Keratinocyte (primary cell): ENCODE results near the gene TRIM52. TPM values are rescaled to one million over a fixed set of nuclear protein-coding genes. Genes with fewer than 3 reads are reported as not detected.
A peak's percentile ranks its signal among the peaks of the same experiment; 100 is the strongest.

Experiments
- DNase-seq: peaks from one replicate; pipeline ENCODE4 v3.0.0-alpha.2; 2011; ENCODE audit warnings: low read depth, missing footprints, low spot score
- FAIRE-seq: peaks from 2 replicates; lab custom pipeline; 2011; peaks lifted over from hg19 to GRCh38; lab: Jason Lieb, UNC
- H2AFZ ChIP-seq: 2 replicates; pipeline ENCODE4 v1.6.0; 2012; ENCODE audit warnings: low read length, control low read depth, inconsistent platforms; ENCODE audit not compliant: control insufficient read depth
- H3K27ac ChIP-seq: 2 replicates; pipeline ENCODE4 v1.5.1; 2011; ENCODE audit warnings: low read length; ENCODE audit not compliant: control insufficient read depth, insufficient read depth
- H3K27me3 ChIP-seq: 3 replicates; pipeline ENCODE4 v1.6.0; 2011; ENCODE audit warnings: low read length; ENCODE audit not compliant: control insufficient read depth, insufficient read depth; ENCODE audit errors: extremely low read depth
- H3K36me3 ChIP-seq, 2 experiments: 2 replicates in 1 of 2; 3 replicates in 1 of 2; pipeline ENCODE4 v1.5.1; 2011; ENCODE audit warnings: low read length in 2 of 2, mild to moderate bottlenecking in 1 of 2; ENCODE audit not compliant: control insufficient read depth in 2 of 2, insufficient read depth in 2 of 2; ENCODE audit errors: extremely low read depth in 1 of 2
- H3K4me1 ChIP-seq: 3 replicates; pipeline ENCODE4 v1.5.1; 2011; ENCODE audit warnings: low read length; ENCODE audit not compliant: control insufficient read depth, insufficient read depth; ENCODE audit errors: extremely low read depth
- H3K4me2 ChIP-seq: 3 replicates; pipeline ENCODE4 v1.6.0; 2011; ENCODE audit warnings: low read depth, low read length; ENCODE audit not compliant: control insufficient read depth, insufficient read depth; ENCODE audit errors: extremely low read depth
- H3K4me3 ChIP-seq, 3 experiments: fragments of 200-600 bp in 1 of 3; sonication (generic) in 1 of 3; 2 replicates in 2 of 3; 3 replicates in 1 of 3; pipeline ENCODE4 v1.5.1; 2011 to 2016; ENCODE audit warnings: low read length in 3 of 3, mild to moderate bottlenecking in 3 of 3, control low read depth in 2 of 3, inconsistent platforms in 1 of 3, low read depth in 1 of 3, mixed read lengths in 1 of 3, mixed run types in 1 of 3, moderate library complexity in 1 of 3; ENCODE audit not compliant: control insufficient read depth in 2 of 3, insufficient read depth in 2 of 3; ENCODE audit errors: extremely low read depth in 1 of 3
- H3K79me2 ChIP-seq: 2 replicates; pipeline ENCODE4 v1.6.0; 2012; ENCODE audit warnings: low read length; ENCODE audit not compliant: control insufficient read depth, insufficient read depth
- H3K9ac ChIP-seq: 3 replicates; pipeline ENCODE4 v1.6.0; 2011; ENCODE audit warnings: low read length; ENCODE audit not compliant: control insufficient read depth, insufficient read depth; ENCODE audit errors: extremely low read depth
- H3K9me1 ChIP-seq: 3 replicates; pipeline ENCODE4 v1.6.0; 2011; ENCODE audit warnings: low read length; ENCODE audit not compliant: control insufficient read depth, insufficient read depth; ENCODE audit errors: extremely low read depth
- H3K9me3 ChIP-seq: 2 replicates; pipeline ENCODE4 v1.5.1; 2012; ENCODE audit warnings: low read depth, low read length; ENCODE audit not compliant: control insufficient read depth
- H4K20me1 ChIP-seq: 3 replicates; pipeline ENCODE4 v1.6.0; 2011; ENCODE audit warnings: low read length; ENCODE audit not compliant: control insufficient read depth, insufficient read depth; ENCODE audit errors: extremely low read depth
- EZH2 ChIP-seq: IDR thresholded peaks from one replicate; pipeline ENCODE4 v1.6.1; 2012; ENCODE audit warnings: inconsistent platforms, mild to moderate bottlenecking, low read length, moderate library complexity
- dilution Hi-C: fragments of 300-500 bp; cut with MboI; formaldehyde crosslinking; loops from one replicate; pipeline ENCODE4 v1.7.0; 2020; ENCODE audit warnings: low sequenced_read_pairs; ENCODE audit not compliant: extremely low pct_ligation_motif_present
- polyA plus RNA-seq, 5 experiments: library from polyadenylated mRNA; depleted of rRNA in 3 of 5; stranded (reverse) in 3 of 5; stranded (forward) in 1 of 5; unstranded in 1 of 5; fragments of >200 nt; gene quantifications; 1 replicate in 1 of 5; 2 replicates in 3 of 5; 3 replicates in 1 of 5; pipeline versions ENCODE4 v1.2.1 to v1.2.3, GENCODE V29; 2011 to 2012; ENCODE audit warnings: missing spikeins in 2 of 5, low read depth in 1 of 5, low replicate concordance in 1 of 5
- TF ChIP-seq, protein P1 (sequence below), 3 experiments: IDR thresholded peaks in 1 of 3; conservative IDR thresholded peaks in 1 of 3; optimal IDR thresholded peaks in 1 of 3; 2 replicates in 2 of 3; 3 replicates in 1 of 3; pipeline versions ENCODE3 to v1.5.1; 2011; ENCODE audit warnings: low read length in 3 of 3, mild to moderate bottlenecking in 3 of 3, moderate library complexity in 2 of 3, control low read depth in 1 of 3, inconsistent platforms in 1 of 3; ENCODE audit not compliant: insufficient read depth in 2 of 3; ENCODE audit errors: extremely low read depth in 1 of 3

Gene TRIM52
- polyA plus RNA-seq, 1 donor (not counting 4 experiments of a cell fraction or from before 2014, with no cell fraction given): 7.5 TPM

GRCh38 chr5:181207960-181208253 lies 53.0 kb downstream of the TRIM52 start:
- no peak overlapping the region for H3K4me2 ChIP-seq

GRCh38 chr5:181207214-181207959 lies 53.6 kb downstream of the TRIM52 start:
- TF ChIP-seq, protein P1, sequence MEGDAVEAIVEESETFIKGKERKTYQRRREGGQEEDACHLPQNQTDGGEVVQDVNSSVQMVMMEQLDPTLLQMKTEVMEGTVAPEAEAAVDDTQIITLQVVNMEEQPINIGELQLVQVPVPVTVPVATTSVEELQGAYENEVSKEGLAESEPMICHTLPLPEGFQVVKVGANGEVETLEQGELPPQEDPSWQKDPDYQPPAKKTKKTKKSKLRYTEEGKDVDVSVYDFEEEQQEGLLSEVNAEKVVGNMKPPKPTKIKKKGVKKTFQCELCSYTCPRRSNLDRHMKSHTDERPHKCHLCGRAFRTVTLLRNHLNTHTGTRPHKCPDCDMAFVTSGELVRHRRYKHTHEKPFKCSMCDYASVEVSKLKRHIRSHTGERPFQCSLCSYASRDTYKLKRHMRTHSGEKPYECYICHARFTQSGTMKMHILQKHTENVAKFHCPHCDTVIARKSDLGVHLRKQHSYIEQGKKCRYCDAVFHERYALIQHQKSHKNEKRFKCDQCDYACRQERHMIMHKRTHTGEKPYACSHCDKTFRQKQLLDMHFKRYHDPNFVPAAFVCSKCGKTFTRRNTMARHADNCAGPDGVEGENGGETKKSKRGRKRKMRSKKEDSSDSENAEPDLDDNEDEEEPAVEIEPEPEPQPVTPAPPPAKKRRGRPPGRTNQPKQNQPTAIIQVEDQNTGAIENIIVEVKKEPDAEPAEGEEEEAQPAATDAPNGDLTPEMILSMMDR (optimal IDR thresholded peaks at IDR 0.05 in 1 of 3, IDR thresholded peaks at IDR 0.05 in 1 of 3, conservative IDR thresholded peaks at IDR 0.05 in 1 of 3; ENCODE audit: extremely low read depth in 1 of 3, insufficient read depth in 2 of 3, low read length in 3 of 3): no peak
- TF ChIP-seq EZH2: no peak
- H3K4me3 ChIP-seq: peak overlapping the region; percentile 40 to 67 (median 59)
- no peaks in the 10 kb centered on the region for H4K20me1 ChIP-seq
- peak overlapping the region; percentile 74 for H3K9ac ChIP-seq
- no peaks in the 10 kb centered on the region for H3K9me3 ChIP-seq
- peaks cover 4% of the 10 kb centered on the region for H3K79me2 ChIP-seq
- H3K27me3 ChIP-seq: no peaks in the 10 kb centered on the region
- peak overlapping the region; percentile 83 for H3K4me2 ChIP-seq
- FAIRE-seq: no peak
- H3K9me1 ChIP-seq: no peaks in the 10 kb centered on the region
- DNase-seq: peak; percentile 76
- H3K4me1 ChIP-seq: peaks cover 19% of the 10 kb centered on the region
- dilution Hi-C loops: no loop called here
- H3K27ac ChIP-seq: peak overlapping the region; percentile 72
- no peaks in the 10 kb centered on the region for H3K36me3 ChIP-seq
- H2AFZ ChIP-seq: peak overlapping the region; percentile 76

More at GRCh38 chr5:181207960-181208253, 53.0 kb downstream of the TRIM52 start:
- H3K9me1 ChIP-seq: no peaks in the 10 kb centered on the region
- no peak overlapping the region for H3K27ac ChIP-seq
- H3K4me1 ChIP-seq: peaks cover 17% of the 10 kb centered on the region
- peaks cover 4% of the 10 kb centered on the region for H3K79me2 ChIP-seq
- no peaks in the 10 kb centered on the region for H3K9me3 ChIP-seq
- TF ChIP-seq, protein P1 (optimal IDR thresholded peaks at IDR 0.05 in 1 of 3, IDR thresholded peaks at IDR 0.05 in 1 of 3, conservative IDR thresholded peaks at IDR 0.05 in 1 of 3; ENCODE audit: extremely low read depth in 1 of 3, insufficient read depth in 2 of 3, low read length in 3 of 3): no peak
- no peak for TF ChIP-seq EZH2
- no peak overlapping the region for H3K4me3 ChIP-seq
- no peak overlapping the region for H2AFZ ChIP-seq
- H3K9ac ChIP-seq: no peak overlapping the region
- peak; percentile 23 for FAIRE-seq
- H3K36me3 ChIP-seq: no peaks in the 10 kb centered on the region
- H3K27me3 ChIP-seq: no peaks in the 10 kb centered on the region
- no peaks in the 10 kb centered on the region for H4K20me1 ChIP-seq
- DNase-seq: no peak
- dilution Hi-C loops: no loop called here
